Upper lobe of left lung (tissue), 6 donors: ENCODE results near the gene CLCA1. TPM values are rescaled to one million over a fixed set of nuclear protein-coding genes. Genes with fewer than 3 reads are reported as not detected.

Experiments used
- ATAC-seq, 2 donors: fragments of 200-7000 bp; cut with Tn5 transposase; one replicate each; pipeline ENCODE4 v1.9.1; 2022; ENCODE audit warnings: mild to moderate bottlenecking in 2 of 2, moderate library complexity in 2 of 2; ENCODE audit not compliant: low FRiP score in 2 of 2
- DNase-seq, 2 donors: peaks; one replicate each; pipeline ENCODE4 v3.0.0-alpha.2; 2019 to 2020
- H3K27ac ChIP-seq, 4 donors: fragments of 200-600 bp; sonication (generic); one replicate each; pipeline ENCODE4 v1.5.1; 2016 to 2019
- H3K27me3 ChIP-seq, 4 donors: fragments of 200-600 bp; sonication (generic); one replicate each; pipeline ENCODE4 v1.5.1; 2017 to 2019
- H3K36me3 ChIP-seq, 4 donors: fragments of 200-600 bp; sonication (generic); one replicate each; pipeline ENCODE4 v1.5.1; 2016 to 2019
- H3K4me1 ChIP-seq, 4 donors: fragments of 200-600 bp; sonication (generic); one replicate each; pipeline ENCODE4 v1.5.1; 2018 to 2019
- H3K4me3 ChIP-seq, 4 donors: fragments of 200-600 bp; sonication (generic); one replicate each; pipeline ENCODE4 v1.5.1; 2017 to 2019; ENCODE audit warnings: mild to moderate bottlenecking in 2 of 4, moderate library complexity in 1 of 4
- H3K9me3 ChIP-seq, 4 donors: fragments of 200-600 bp; sonication (generic); one replicate each; pipeline ENCODE4 v1.5.1; 2018 to 2019
- CTCF ChIP-seq, 6 experiments: fragments of 450-650 bp in 4 of 6; fragments of 200-600 bp in 2 of 6; sonication (generic) in 2 of 6; IDR thresholded peaks; one replicate each; pipeline ENCODE4 v1.5.1; 2016 to 2019; ENCODE audit warnings: antibody characterized with exemption in 6 of 6
- EP300 ChIP-seq, 4 donors: sonication (generic); formaldehyde crosslinking; IDR thresholded peaks; one replicate each; pipeline ENCODE4 v1.5.1; 2017; ENCODE audit warnings: antibody characterized with exemption in 4 of 4, control low read depth in 2 of 4
- POLR2A ChIP-seq, 4 donors: fragments of 450-650 bp; IDR thresholded peaks; one replicate each; pipeline ENCODE4 v1.5.1; 2016 to 2017; ENCODE audit warnings: antibody characterized with exemption in 4 of 4, mild to moderate bottlenecking in 2 of 4
- POLR2AphosphoS5 ChIP-seq, 2 donors: sonication (generic); formaldehyde crosslinking; IDR thresholded peaks; one replicate each; pipeline ENCODE4 v1.5.1; 2017; ENCODE audit warnings: antibody characterized with exemption in 2 of 2
- WGBS, 2 donors: methylation state at CpG; one replicate each; pipeline ENCODE4 v1.1.5; 2017 to 2018; 5-methylcytosine and 5-hydroxymethylcytosine counted together
- total RNA-seq, 6 donors: library from RNA; depleted of rRNA in 4 of 6; stranded (reverse); fragments of >200 nt in 4 of 6; gene quantifications; one replicate each; pipeline versions ENCODE4 v1.1.0 to v1.2.1, GENCODE V29; 2016 to 2021
- donor health status: DM: no; HTN: no; CAD: no; lungs with moderate emphysema.
- donor health status: DM: no; HTN: yes; CAD: no; lungs with severe emphysema.

The CLCA1 gene
- total RNA-seq, 6 donors from 2014 or later, result 0.11 to 0.27 TPM; not detected in 4

- H3K4me3 ChIP-seq, result no peak overlapping the region
- H3K27me3 ChIP-seq, result no peaks in the 10 kb centered on the region
- H3K4me1 ChIP-seq, result peaks cover 0 to 36% (median 12%) of the 10 kb centered on the region in 4 donors
- DNase-seq (no peak), ATAC-seq (no peak)
- H3K36me3 ChIP-seq, result no peaks in the 10 kb centered on the region
- TF ChIP-seq POLR2A (IDR thresholded peaks at IDR 0.05) (no peak), POLR2AphosphoS5 (IDR thresholded peaks at IDR 0.05) (no peak), EP300 (IDR thresholded peaks at IDR 0.05) (no peak), CTCF (IDR thresholded peaks at IDR 0.05) (no peak)
- no peak overlapping the region for H3K27ac ChIP-seq
- H3K9me3 ChIP-seq, result no peaks in the 10 kb centered on the region
- WGBS, 2 donors, result 77 to 88% methylated on average over 4 of the region's 4 CpGs
Measured at GRCh38 chr1:86505564-86505902, 36.8 kb downstream of the CLCA1 start.

GRCh38 chr1:86507935-86508582 is 39.3 kb downstream of the CLCA1 start:
- 41 to 42% methylated on average over 13 of the region's 13 CpGs for WGBS, 2 donors
- Histone ChIP-seq H3K27me3 (no peaks in the 10 kb centered on the region), H3K27ac (no peak overlapping the region), H3K4me3 (no peak overlapping the region), H3K9me3 (no peaks in the 10 kb centered on the region), H3K4me1 (peaks cover 0 to 28% (median 11%) of the 10 kb centered on the region in 4 donors), H3K36me3 (no peaks in the 10 kb centered on the region)
- ATAC-seq (peak; percentile 49 to 76), DNase-seq (peak in 1 of 2 donors; percentile 49)
- TF ChIP-seq CTCF (IDR thresholded peaks at IDR 0.05), result peak; percentile 33 to 69 (median 50)
- TF ChIP-seq POLR2AphosphoS5 (IDR thresholded peaks at IDR 0.05), result no peak
- TF ChIP-seq POLR2A (IDR thresholded peaks at IDR 0.05), result no peak
- TF ChIP-seq EP300 (IDR thresholded peaks at IDR 0.05), result peak in 1 of 4 donors; percentile 32

- Histone ChIP-seq H3K36me3 (no peaks in the 10 kb centered on the region), H3K4me1 (peaks cover 0 to 23% (median 6%) of the 10 kb centered on the region in 4 donors), H3K9me3 (no peaks in the 10 kb centered on the region), H3K27me3 (no peaks in the 10 kb centered on the region), H3K27ac (no peak overlapping the region), H3K4me3 (no peak overlapping the region)
- no peak for DNase-seq
- TF ChIP-seq POLR2AphosphoS5 (IDR thresholded peaks at IDR 0.05) (no peak), POLR2A (IDR thresholded peaks at IDR 0.05) (no peak)
- peak in 1 of 2 donors; percentile 88 for ATAC-seq
- WGBS, 2 donors, result 81 to 82% methylated on average over 2 of the region's 2 CpGs
Measured at GRCh38 chr1:86508583-86508969, 39.8 kb downstream of the CLCA1 start.

- H3K4me3 ChIP-seq, result no peak overlapping the region
- no peaks in the 10 kb centered on the region for H3K4me1 ChIP-seq
- no peaks in the 10 kb centered on the region for H3K27me3 ChIP-seq
- ATAC-seq (no peak), DNase-seq (no peak)
- H3K27ac ChIP-seq, result no peak overlapping the region
- TF ChIP-seq EP300 (IDR thresholded peaks at IDR 0.05), result no peak
- TF ChIP-seq CTCF (IDR thresholded peaks at IDR 0.05), result peak in 4 of 6 experiments; percentile 26 to 48 (median 39)
- H3K9me3 ChIP-seq, result no peaks in the 10 kb centered on the region
- WGBS, 2 donors, result 63 to 69% methylated on average over 2 of the region's 2 CpGs
- H3K36me3 ChIP-seq, result no peaks in the 10 kb centered on the region
Measured at GRCh38 chr1:86515597-86515996, 46.9 kb downstream of the CLCA1 start.

GRCh38 chr1:86516335-86516734 is 47.6 kb downstream of the CLCA1 start:
- no peaks in the 10 kb centered on the region for H3K36me3 ChIP-seq
- WGBS, 2 donors, result 92 to 95% methylated on average over 1 of the region's 1 CpG
- no peaks in the 10 kb centered on the region for H3K4me1 ChIP-seq
- no peaks in the 10 kb centered on the region for H3K27me3 ChIP-seq
- no peak for TF ChIP-seq CTCF (IDR thresholded peaks at IDR 0.05)
- no peak for TF ChIP-seq POLR2A (IDR thresholded peaks at IDR 0.05)
- TF ChIP-seq POLR2AphosphoS5 (IDR thresholded peaks at IDR 0.05), result no peak
- no peak for TF ChIP-seq EP300 (IDR thresholded peaks at IDR 0.05)
- H3K4me3 ChIP-seq, result no peak overlapping the region
- no peak overlapping the region for H3K27ac ChIP-seq
- H3K9me3 ChIP-seq, result no peaks in the 10 kb centered on the region
- no peak for ATAC-seq
- DNase-seq, result no peak
